IPS DF 4.7 (cell line): Measurements from ENCODE around the gene MROH9.
"Not testable (repeated sequence)": the region's sequence is repeated elsewhere in the genome, so short reads cannot be mapped to it uniquely, and the experiment has no call there.

Source experiments
- DNase-seq: peaks from one replicate; pipeline ENCODE4 v3.0.0-alpha.2; 2013; ENCODE audit warnings: low spot score; ENCODE audit errors: extremely low read depth

MROH9 gene, protein sequence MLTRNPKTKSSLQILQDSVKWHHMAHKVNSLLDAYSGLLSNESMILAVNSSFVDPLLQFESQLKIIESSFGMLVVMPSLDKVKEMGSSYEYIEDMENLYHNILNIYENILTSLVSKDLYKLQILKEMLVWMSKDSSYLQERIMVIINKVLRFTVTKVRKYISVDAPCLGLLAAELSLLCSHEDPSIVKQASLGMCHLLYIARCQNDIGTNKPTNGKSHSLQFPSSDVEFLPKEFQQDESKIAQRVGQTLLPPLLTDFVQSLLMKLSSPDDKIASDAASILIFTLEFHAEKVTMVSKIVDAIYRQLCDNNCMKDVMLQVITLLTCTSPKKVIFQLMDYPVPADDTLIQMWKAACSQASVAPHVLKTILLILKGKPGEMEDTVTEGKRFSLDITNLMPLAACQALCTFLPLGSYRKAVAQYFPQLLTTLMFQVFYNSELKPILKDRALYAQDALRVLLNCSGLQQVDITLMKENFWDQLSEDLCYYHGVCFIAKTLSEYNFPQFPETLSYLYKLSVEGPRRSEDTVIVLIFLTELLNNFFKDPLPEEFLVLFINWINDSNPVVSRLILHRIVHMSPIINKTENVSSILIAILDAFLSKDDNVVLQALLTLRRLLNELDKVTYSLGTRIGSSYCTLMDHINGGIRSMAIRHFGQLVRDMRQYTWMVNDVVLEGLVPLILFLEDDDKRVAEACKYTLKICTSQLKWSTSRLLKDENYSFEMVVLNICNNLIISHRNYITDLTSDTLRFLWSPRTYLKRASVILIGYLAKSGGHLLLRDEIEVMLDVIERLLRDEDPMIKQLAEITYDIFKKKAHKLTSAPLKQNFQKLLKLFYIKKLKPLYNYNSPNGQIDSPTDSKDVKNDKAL

DNA sequence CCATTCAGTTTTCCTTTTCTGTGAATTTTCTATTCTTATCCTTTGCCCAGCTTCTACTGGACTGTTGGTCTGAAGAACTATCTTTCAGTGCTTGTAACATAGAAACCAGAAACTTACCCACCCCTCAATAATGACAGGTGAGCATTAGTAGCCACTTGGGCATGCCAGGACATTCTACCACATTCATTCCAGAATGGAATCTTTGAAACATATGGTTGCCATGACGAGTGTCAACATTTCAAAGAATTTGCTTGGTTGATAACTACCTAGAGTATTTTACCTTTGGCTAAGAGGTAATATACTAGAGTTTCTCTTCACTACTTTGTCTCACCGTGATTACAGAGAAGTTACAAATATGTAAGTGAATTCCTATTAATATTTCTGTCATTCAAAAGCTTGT, at the start of gene MROH9:
Gene MROH9, plus strand, starts transcription at position 304 of the 400 bp plus-strand sequence. CDS start 10,023 bp downstream, outside the sequence.
- no peak for DNase-seq

DNA sequence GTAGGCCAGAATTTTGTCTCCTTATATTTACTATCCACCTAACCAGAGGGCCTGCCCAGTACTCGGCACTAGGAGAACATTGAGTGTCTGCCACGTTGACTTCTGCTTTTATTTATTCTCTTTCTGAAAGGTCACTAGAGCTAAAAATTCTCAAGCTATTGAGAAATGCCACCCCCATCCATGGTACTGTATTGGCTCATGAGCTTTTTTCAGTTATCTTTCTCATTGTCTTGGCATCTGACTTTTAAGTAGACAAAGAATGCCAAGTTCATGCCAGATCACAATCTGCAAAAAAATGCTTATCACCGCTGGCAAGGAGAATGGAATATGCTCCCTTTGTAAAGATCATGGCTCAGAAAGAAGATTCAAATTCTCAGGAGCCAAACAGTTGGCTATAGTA, 49.8 kb upstream of the MROH9 start:
- DNase-seq, result no peak

DNA sequence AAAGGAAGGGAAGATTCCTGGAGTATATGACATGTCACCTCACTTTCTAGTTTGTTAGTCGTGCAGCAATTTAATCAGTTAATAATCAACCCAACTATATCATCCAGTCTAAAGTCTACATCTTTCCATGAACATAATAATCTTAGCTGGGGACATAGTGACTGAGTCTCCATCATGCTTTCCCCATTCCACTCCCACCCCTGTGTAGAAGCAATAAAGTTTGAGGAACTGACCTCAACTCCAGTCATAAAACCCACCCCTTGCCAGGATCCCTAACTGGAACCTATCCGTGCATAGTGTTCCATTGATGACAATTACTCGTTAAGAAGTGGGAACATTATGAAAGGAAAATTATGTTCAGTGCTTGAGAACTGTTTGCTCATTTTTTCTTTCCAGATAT, 48.9 kb upstream of the MROH9 start:
- DNase-seq, result no peak

DNA sequence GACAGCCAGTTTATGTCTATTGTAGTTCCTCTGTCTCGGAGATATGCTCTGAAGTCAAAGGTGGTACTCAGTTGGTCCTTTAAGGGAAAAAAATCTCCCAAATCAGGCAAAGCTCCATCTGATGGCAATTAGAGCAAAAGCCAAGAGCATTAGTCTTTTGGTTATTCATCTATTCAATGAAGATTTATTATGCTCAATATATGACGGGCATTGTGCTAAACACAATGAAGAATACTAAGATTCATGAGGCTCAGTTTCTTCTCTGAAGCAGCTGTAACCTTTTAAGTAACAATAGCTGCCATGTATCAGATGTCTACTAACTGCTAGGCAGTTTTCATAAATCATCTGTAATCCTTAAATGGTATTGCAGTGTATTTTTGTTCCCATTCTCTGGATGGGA, 47.6 kb upstream of the MROH9 start:
- DNase-seq, result no peak

DNA sequence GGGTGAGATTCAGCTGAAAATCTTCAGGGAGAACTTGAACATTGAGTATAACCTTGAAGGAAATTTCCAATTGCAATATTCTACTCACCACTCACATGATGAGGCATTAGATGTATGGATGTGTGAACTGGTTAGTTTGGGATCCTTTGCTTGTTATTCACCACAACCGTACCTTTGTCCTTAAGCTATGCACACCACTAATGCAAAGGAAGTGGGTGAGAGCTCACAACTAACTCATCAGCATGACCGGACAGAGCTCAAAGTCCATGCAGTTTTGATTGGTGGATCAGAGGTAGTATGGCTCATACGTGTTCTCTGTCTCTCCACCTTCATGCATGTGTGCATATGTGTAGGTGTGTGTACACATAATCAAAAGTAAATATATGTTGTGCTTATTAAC, 43.5 kb upstream of the MROH9 start:
- no peak for DNase-seq

DNA sequence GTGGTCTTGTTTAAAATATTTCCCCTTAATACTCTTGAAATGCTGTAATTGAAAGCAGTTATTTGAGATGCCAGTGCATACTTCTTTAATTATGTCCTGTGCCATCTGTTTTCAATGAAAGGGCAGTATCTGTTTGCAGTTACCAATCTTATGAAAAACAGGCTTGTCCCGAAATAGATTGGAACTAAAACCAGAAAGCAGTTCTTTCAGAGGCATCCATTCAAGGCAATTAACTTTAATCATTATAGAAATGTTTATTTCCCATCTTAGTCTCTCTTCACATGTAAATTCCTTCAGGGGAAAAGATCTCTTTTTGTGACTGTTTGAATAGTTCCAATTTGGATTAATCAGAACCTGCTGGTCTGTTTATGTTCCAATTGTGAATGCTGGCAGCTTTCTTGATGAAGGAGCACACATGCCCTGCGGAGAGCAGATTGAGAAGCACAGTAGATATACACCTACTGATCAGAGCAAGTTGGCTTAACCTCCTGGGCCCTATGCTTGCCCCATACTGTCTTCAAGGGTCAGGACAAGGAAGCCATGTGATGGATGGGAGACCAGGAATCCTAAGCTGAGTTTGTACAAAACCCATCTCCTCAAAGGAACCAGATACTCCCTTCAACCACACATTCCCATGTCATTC, 41.6 kb upstream of the MROH9 start:
- DNase-seq, result no peak

DNA sequence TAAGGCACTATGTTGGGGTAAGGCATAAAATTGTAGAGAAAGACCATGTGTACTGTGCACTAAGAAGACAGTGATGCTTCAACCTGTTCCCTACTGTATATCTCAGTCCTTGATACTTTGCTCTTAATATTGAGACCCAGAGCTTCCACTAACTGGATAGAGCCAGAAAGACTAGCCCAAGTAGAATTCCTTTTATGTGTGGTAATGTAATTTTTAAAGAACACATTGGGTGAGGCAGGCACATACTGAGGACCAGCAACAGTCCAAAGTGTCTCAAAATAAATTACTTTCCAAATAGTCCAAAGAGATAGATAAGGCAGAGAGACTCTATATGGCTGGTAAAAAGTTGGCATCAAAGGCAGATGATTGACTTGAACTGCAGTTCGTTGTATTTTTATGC, 31.4 kb upstream of the MROH9 start:
- DNase-seq, result no peak

DNA sequence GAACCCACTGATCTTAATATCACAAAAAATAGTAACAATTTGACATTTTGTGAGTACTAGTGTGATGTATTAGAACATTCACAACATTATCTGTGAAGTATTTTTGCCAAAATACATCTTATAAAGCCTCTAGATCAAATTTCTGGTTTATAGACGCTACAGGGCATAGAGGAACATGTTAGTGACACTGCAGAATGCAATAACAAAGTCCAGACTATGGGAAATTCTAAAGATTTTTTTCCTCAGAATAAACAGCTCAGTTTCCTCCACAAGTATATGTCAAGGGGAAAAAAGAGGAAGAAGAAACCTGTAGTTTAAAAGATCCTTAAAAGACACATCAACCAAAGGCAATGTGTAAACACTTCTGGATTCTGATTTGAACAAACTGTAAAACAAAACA, 26.4 kb upstream of the MROH9 start:
- DNase-seq, result no peak

DNA sequence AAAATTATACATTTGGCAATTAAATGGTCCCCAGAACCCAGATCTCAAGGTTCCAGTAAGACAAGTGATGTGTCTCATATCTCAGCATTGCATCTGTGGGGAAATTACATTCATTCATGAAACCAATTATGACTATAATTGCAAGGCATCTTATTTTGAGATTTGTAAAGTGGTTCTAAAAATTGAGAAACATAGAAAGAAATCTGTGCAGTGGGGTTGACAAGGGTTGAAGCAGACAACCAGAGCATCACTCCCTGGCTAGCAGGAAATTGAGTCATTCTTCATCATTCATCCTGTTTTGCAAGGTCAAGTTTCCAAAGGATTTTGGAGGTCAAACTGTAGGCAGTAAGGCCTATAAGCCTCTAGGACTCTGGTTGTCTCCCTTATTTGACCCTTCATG, 25.1 kb upstream of the MROH9 start:
- DNase-seq, result no peak

DNA sequence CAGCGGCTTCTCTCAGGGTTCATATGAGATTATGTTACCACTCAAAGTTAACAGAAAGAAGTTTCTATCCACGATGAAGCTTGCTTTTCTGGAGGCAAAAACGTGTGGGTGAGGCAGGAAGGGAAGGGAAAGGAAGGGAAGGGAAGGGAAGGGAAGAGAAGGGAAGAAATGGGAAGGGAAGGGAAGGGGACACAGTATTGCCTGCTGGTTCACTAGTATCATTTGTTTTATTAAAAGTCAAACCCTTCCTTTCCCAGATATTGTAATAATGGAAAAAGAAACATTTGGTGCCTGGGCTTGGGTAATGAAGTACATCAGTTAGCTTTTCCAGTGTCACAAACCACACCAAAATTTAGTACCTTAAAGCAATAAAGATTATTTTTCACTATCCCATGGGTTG, 18.0 kb upstream of the MROH9 start:
- no peak for DNase-seq

DNA sequence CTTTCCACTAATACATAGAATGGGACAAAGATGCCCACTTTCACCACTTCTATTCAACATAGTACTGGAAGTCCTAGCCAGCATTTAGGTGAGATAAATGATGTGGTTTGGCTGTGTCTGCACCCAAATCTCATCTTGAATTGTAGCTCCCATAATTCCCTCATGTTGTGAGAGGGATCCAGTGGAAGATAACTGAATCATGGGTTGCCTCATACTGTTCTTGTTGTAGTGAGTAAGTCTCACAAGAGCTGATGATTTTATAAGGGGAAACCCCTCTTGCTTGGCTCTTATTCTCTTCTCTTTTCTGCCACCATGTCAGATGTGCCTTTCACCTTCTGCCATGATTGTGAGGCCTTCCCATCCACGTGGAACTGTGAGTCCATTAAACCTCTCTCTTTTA, 10.7 kb upstream of the MROH9 start:
- not testable (repeated sequence) for DNase-seq

DNA sequence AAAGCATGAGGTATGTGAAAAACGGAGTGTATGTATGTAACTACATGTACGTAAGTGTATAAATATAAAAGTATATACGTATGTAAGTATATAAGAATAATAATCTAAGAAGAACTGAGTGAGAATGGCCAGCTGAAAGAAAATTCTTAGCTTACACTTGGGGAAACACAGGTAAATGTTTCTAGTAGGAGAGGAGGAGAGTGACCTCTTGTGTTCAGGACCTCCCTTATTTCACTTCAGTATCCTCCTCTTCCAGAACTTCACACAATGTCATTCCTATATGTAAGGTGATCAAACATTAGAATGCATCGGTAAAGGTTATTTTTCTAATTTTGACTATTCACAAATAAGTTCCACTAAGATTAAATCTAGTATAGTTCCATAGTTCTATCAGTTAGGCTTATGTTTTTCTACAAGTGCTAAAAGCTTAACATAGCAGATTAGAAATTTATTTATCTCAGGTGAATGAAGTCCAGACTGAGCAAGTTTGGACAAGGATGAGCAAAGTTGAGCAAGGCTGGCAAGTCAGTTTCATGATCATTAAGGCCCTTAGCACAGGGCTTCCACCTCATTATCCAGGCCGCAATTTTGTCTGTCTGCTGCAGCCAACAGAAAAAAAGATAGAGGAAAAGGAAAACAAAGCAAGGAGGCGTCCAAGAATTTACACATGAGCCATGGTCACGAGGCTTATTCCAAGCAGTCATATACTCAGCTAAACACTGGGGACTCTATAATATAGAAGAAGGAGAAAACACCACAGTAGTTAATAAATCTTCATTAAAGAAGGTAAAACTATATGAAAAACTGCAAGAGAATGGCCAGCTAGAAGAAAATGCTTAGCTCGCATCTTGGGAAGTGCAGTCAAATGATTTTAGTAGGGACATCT, 7.1 kb upstream of the MROH9 start:
- no peak for DNase-seq

DNA sequence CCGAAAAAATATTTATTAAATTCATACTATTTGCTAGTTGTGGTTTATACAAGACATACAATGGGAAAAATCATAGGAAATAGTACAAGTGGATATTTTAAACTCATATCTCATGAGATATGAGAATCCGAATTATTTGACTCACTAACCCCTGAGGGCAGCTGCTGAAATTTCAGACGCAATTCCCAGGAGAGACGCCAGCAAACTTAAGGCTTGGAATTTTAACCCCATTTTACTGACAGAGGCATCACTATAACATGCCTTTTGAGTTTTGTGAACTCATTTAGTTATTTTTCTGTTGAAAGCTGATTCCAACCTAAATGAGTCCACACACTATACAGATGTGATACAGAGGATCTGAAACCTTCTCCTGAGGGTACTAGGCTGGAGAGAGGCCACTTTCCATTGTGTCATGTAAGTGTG, 5.9 kb upstream of the MROH9 start:
- no peak for DNase-seq

DNA sequence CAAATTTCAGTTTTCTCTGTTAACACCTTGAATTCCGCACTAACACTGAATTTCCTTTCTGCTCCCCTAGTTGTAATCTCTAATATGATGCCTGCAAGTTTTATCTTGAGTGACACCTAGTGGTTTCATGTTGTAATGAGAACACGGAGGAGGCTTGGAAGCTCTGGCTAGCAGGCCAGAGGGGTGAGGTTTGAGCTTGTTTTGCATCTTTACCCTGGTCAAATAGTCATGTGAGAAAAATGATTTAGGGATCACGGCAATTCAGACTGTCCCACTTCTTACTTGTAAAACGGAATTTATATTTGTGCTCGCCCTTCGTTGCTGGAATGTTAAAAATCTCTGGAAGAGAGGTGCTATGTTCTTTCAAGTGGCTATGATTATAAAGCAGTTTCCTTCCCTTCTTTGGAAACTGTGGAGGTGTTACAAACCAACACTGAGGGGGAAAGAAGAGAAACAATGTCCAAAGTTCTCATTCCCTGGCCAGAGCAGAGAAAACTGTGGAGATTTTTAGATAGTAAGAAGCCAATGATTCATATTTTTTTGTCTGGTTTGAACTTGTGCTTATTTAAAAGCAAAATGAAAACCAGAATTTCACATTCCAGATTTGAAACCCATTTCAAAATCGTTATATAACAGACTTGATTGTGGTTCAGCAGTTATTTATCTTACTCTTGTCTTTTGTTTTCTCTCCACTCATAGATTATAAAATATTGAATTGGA, 5.3 kb upstream of the MROH9 start:
- DNase-seq, result peak; percentile 41

DNA sequence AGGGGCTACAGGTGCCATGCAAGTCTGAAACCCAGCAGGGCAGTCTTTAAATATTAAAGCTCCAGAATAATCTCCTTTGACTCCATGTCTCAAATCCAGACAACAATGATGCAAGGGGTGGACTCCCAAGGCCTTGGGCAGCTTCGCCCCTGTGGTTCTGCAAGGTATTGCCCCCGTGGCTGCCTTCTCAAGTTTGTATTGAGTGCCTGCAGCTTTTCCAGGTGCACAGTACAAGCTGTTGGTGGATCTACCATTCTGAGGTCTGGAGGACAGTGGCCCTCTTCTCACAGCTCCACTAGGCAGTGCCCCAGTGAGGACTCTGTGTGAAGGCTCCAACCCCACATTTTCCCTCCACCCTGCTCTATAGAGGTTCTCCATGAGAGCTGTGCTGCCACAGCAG, 3.7 kb upstream of the MROH9 start:
- no peak for DNase-seq

DNA sequence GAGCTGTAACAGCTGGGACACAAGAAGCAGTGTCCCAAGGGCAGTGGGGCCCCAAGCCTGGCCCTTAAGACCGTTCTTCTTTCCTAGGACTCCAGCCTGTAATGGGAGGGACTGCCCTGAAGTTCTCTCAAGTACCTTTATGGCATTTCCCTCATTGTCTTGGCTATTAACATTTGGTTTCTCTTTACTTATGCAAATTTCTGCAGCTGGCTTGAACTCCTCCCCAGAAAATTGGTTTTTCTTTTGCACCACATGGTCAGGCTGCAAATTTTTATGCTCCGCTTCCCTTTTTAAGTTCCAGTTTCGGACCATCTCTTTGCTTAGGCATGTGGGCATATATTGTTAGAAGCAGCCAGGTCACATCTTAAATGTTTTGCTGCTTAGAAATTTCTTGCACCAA, 3.1 kb upstream of the MROH9 start:
- DNase-seq, result no peak

DNA sequence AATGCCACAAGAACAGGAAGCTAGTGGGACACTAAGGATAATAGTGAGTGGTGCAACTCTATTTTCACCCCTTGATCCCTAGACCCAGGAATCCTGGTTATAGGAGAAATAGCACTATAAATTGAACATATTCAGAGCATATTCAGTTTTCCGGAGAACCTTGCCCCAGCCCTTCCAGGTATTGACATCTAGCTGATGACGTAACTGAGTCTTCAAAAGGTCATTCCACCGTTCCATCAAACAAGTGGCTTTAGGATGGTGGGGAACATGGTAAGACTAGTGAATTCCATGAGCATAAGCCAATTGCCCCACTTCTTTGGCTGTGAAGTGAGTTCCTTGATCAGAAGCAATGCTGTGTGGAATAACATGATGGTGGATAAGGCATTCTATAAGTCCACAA, 2.9 kb downstream of the MROH9 start:
- no peak for DNase-seq

DNA sequence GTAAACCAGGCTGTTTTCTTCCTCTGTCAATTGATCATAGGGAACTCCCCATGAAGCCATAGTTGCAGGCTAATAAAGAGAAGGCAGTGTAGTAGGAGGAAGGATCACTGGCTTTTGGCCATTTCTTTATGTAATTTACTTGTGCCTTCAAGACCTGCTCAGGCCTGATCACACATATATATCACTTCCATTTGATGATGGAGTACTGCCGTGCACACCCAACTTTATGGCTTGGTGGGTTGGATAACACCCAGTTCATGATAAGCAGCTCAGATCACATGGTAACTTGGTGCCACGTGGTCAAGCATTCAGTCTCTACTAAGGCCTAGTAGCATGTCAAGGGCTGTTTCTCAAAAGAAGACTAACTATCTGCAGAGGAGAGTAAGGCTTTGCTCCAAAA, 4.1 kb downstream of the MROH9 start:
- no peak for DNase-seq

DNA sequence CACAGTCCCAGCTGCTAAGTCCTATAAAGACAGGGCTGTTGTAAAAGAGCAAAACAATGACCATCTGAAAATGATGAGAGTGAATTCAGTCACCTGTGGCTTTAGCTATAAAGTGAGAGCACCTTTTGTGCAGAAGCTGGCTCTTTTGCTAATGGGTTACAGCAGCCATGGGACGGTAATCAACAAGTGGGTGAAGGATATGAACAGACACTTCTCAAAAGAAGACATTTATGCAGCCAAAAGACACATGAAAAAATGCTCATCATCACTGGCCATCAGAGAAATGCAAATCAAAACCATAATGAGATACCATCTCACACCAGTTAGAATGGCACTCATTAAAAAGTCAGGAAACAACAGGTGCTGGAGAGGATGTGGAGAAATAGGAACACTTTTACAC, 16.4 kb downstream of the MROH9 start:
- not testable (repeated sequence) for DNase-seq

DNA sequence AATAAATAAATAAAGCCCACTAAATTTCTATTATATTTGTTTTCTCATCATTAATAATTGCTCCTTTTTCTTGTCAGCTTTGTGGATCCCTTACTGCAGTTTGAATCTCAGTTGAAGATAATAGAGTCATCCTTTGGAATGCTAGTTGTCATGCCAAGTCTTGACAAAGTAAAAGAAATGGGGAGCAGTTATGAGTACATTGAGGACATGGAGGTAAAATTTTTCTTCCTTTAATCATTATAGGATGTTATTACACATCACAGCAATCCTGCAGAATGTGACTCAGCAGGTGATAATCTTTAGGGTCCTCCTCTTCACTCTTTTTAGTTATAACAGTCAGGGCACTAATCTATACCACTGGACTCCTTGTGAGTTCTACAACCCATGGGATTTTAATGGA, 24.1 kb downstream of the MROH9 start:
- DNase-seq, result no peak
